NT2/D1 (cell line): ENCODE measurements around the gene ARHGAP8.

Source experiments
- SUZ12 ChIP-seq: IDR thresholded peaks from 2 replicates; pipeline ENCODE4 v1.6.1; 2011; ENCODE audit not compliant: insufficient read length, insufficient read depth; ENCODE audit errors: extremely low read depth
- YY1 ChIP-seq: IDR thresholded peaks from 2 replicates; pipeline ENCODE4 v1.6.1; 2011; ENCODE audit not compliant: insufficient read length, insufficient read depth
- ZNF274 ChIP-seq: IDR thresholded peaks from 2 replicates; pipeline ENCODE4 v1.6.1; 2011; ENCODE audit warnings: mild to moderate bottlenecking, low read depth, low read length

GRCh38 chr22:44889255-44889878 lies 137.0 kb downstream of the ARHGAP8 start:
- no peak for TF ChIP-seq YY1
- TF ChIP-seq ZNF274, result no peak
- TF ChIP-seq SUZ12, result no peak
